Caco-2 (cell line): ENCODE measurements around the gene SLAMF1. TPM values are rescaled to one million over a fixed set of nuclear protein-coding genes. Genes with fewer than 3 reads are reported as not detected.

Source experiments
- BruUV-seq: library from RNA; stranded (reverse); fragments of 400-500 nt; replicated peaks from 2 replicates; lab custom pipeline; 2021; lab: Mats Ljungman, UMichigan
- CTCF ChIA-PET: fragments of 300-600 bp; sonication (Branson Sonifier 250); formaldehyde crosslinking; loops from one replicate; lab custom pipeline; 2022; ENCODE audit warnings: antibody characterized with exemption; lab: Charles Lee
- POLR2A ChIA-PET: fragments of 300-600 bp; sonication (Branson Sonifier 250); formaldehyde crosslinking; loops from one replicate; lab custom pipeline; 2022; ENCODE audit warnings: antibody characterized with exemption; lab: Charles Lee
- DNase-seq, 2 experiments: peaks; one replicate each; pipeline versions ENCODE4 v3.0.0 to v3.0.0-alpha.2; 2020 to 2022
- H3K27me3 ChIP-seq: replicated peaks from 2 replicates; pipeline ENCODE4 v1.6.0; 2011; ENCODE audit warnings: low read length; ENCODE audit not compliant: control insufficient read depth, insufficient read depth
- H3K36me3 ChIP-seq: 2 replicates; pipeline ENCODE4 v1.5.1; 2011; ENCODE audit warnings: low read length; ENCODE audit not compliant: control insufficient read depth, insufficient read depth
- H3K4me1 ChIP-seq: fragments of 250-450 bp; sonication (Bioruptor Pico); 2 replicates; pipeline ENCODE4 v1.5.1; 2020; ENCODE audit warnings: mild to moderate bottlenecking
- H3K4me3 ChIP-seq: 2 replicates; pipeline ENCODE4 v1.5.1; 2011; ENCODE audit warnings: low read depth, mild to moderate bottlenecking, control low read depth, low read length
- H3K9me3 ChIP-seq: fragments of 250-450 bp; sonication (Bioruptor Pico); 2 replicates; pipeline ENCODE4 v1.5.1; 2020; ENCODE audit warnings: mild to moderate bottlenecking, moderate library complexity
- H3K27ac Mint-ChIP-seq: one replicate; pipeline ENCODE4 v1.8.0; 2022; ENCODE audit warnings: mixed read lengths; ENCODE audit not compliant: unreplicated experiment
- H3K27me3 Mint-ChIP-seq: one replicate; pipeline ENCODE4 v1.8.0; 2022; ENCODE audit warnings: mixed read lengths; ENCODE audit not compliant: insufficient read depth, unreplicated experiment
- H3K36me3 Mint-ChIP-seq: one replicate; pipeline ENCODE4 v1.8.0; 2022; ENCODE audit warnings: mild to moderate bottlenecking, mixed read lengths; ENCODE audit not compliant: insufficient read depth, unreplicated experiment
- H3K4me1 Mint-ChIP-seq: one replicate; pipeline ENCODE4 v1.8.0; 2022; ENCODE audit warnings: low read depth, mixed read lengths; ENCODE audit not compliant: unreplicated experiment
- H3K4me3 Mint-ChIP-seq: one replicate; pipeline ENCODE4 v1.8.0; 2022; ENCODE audit warnings: mild to moderate bottlenecking, moderate library complexity, mixed read lengths; ENCODE audit not compliant: unreplicated experiment
- H3K9me3 Mint-ChIP-seq: one replicate; pipeline ENCODE4 v1.8.0; 2022; ENCODE audit warnings: mixed read lengths; ENCODE audit not compliant: unreplicated experiment
- CTCF ChIP-seq, 2 experiments: fragments of 200-600 bp in 1 of 2; IDR thresholded peaks; 1 replicate in 1 of 2; 2 replicates in 1 of 2; pipeline versions ENCODE4 v1.5.1 to v1.8.0; 2011 to 2022; ENCODE audit warnings: antibody characterized with exemption in 1 of 2, control low read depth in 1 of 2, inconsistent platforms in 1 of 2, low read depth in 1 of 2, low read length in 1 of 2, mild to moderate bottlenecking in 1 of 2, moderate library complexity in 1 of 2; ENCODE audit not compliant: insufficient read depth in 1 of 2, severe bottlenecking in 1 of 2, unreplicated experiment in 1 of 2
- intact Hi-C: fragments of 100-400 bp; cut with micrococcal nuclease; formaldehyde crosslinking; loops from one replicate; pipeline ENCODE4 v1.10.0; 2022; ENCODE audit not compliant: unreplicated experiment
- total RNA-seq: library from RNA; stranded (reverse); gene quantifications from 2 replicates; pipeline ENCODE4 v1.2.3, GENCODE V29; 2022

SLAMF1 gene
- total RNA-seq, 1 experiment from 2014 or later, result not detected

- CTCF ChIA-PET, result interaction anchor here (0.6 kb wide), 1 partner anchor 53 kb away, joined by 4 read pairs; no protein-coding TSS in a partner anchor
- no TSS peak for BruUV-seq
Measured at GRCh38 chr1:160622501-160623226, 24.2 kb downstream of the SLAMF1 start.

GRCh38 chr1:160621633-160622413 lies 25.0 kb downstream of the SLAMF1 start:
- H3K36me3 ChIP-seq, result no peaks in the 10 kb centered on the region

More at GRCh38 chr1:160622501-160623226, 24.2 kb downstream of the SLAMF1 start:
- Histone ChIP-seq H3K4me1 (no peaks in the 10 kb centered on the region), H3K4me3 (no peak overlapping the region), H3K27me3 (no peaks in the 10 kb centered on the region), H3K36me3 (no peaks in the 10 kb centered on the region), H3K9me3 (no peaks in the 10 kb centered on the region)
- H3K4me1 Mint-ChIP-seq, result no peaks in the 10 kb centered on the region
- H3K4me3 Mint-ChIP-seq, result no peak overlapping the region
- no peak overlapping the region for H3K27ac Mint-ChIP-seq
- H3K36me3 Mint-ChIP-seq, result no peaks in the 10 kb centered on the region
- H3K27me3 Mint-ChIP-seq, result no peaks in the 10 kb centered on the region
- DNase-seq, result no peak
- peaks cover 14% of the 10 kb centered on the region for H3K9me3 Mint-ChIP-seq
- no peak for TF ChIP-seq CTCF (IDR thresholded peaks at IDR 0.05; ENCODE audit: insufficient read depth in 1 of 2, low read depth in 1 of 2, low read length in 1 of 2, severe bottlenecking in 1 of 2, unreplicated experiment in 1 of 2)
- intact Hi-C loops, result no loop called here
- POLR2A ChIA-PET, result no interaction called here

More at GRCh38 chr1:160621633-160622413, 25.0 kb downstream of the SLAMF1 start:
- ChIA-PET CTCF (interaction anchor here (0.6 kb wide), 1 partner anchor 54 kb away, joined by 4 read pairs; no protein-coding TSS in a partner anchor), POLR2A (no interaction called here)
- H3K4me3 Mint-ChIP-seq, result no peak overlapping the region
- no TSS peak for BruUV-seq
- no peaks in the 10 kb centered on the region for H3K27me3 ChIP-seq
- no peaks in the 10 kb centered on the region for H3K36me3 Mint-ChIP-seq
- peaks cover 14% of the 10 kb centered on the region for H3K9me3 Mint-ChIP-seq
- DNase-seq, result no peak
- H3K9me3 ChIP-seq, result no peaks in the 10 kb centered on the region
- peak overlapping the region; percentile 45 for H3K27ac Mint-ChIP-seq
- intact Hi-C loops, result no loop called here
- H3K27me3 Mint-ChIP-seq, result no peaks in the 10 kb centered on the region
- H3K4me3 ChIP-seq, result no peak overlapping the region
- TF ChIP-seq CTCF (IDR thresholded peaks at IDR 0.05; ENCODE audit: insufficient read depth in 1 of 2, low read depth in 1 of 2, low read length in 1 of 2, severe bottlenecking in 1 of 2, unreplicated experiment in 1 of 2), result no peak
- H3K4me1 Mint-ChIP-seq, result no peaks in the 10 kb centered on the region
- no peaks in the 10 kb centered on the region for H3K4me1 ChIP-seq
